ENCODE measurements around the gene DDX42.

The DDX42 gene

DNA sequence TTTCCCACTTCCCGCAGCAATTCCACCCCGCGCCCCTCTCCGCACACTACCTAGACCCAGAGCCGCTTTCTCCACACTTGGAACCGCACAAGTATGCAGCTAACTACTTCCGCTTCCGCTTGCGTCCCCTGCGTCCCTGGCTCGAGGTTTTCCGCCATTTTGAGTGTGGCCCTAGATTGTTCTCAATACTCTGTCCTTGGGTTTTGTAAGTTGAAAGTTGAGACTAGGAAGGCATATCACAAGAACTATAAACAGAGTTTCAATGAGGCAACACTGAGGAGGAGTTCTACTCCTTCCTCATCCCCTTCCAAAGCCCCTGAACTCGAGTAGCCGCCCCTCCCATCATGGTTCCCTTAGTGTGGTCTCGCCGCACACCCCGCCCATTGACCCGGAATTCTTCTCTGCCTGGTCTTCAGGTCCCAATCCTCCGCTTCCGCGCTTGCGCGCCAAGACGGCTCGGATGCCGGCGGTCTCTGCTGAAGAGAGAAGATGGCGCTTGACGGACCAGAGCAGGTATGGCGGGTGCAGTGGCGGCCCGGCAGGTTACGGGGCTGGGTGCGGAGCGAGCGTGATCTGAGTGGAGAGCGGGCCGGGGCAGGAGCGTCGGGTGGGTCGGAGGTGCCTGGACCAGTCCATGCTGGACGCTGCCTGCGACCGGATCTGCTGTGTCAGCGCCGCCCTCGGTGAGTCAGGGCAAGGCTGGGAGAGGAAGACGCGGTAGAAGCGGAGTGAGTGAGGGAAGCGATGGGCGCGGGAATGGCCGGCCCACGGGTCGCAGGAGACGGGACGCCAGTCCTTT is 53.2 kb downstream of the DDX42 start, which contains the start of the genes FTSJ3 and PSMC5:
FTSJ3 (minus strand) TSS at position 662 of the 799 bp plus-strand sequence. CDS start 761 bp downstream, outside the sequence.
PSMC5 (plus strand) TSS at position 430 of the 799 bp plus-strand sequence; CDS start at position 490, 60 bp downstream.
- Histone ChIP-seq H3K9ac (ENCODE audit: low read depth, low read length) (peak within 1 kb of the TSS; percentile 92), H3K4me1 (ENCODE audit: control insufficient read depth, insufficient read depth, low read length) (peaks cover 25% of the 10 kb centered on the region), H3K36me3 (ENCODE audit: insufficient read depth, low read length) (peaks cover 70% of the 10 kb centered on the region), H3K4me3 (ENCODE audit: low read length) (peak within 1 kb of the TSS; percentile 89), H3K4me2 (ENCODE audit: low read length) (peak within 1 kb of the TSS; percentile 89), H3K27me3 (ENCODE audit: control insufficient read depth, insufficient read depth, low read length) (no peaks in the 10 kb centered on the region), H3K9me3 (replicated peaks; ENCODE audit: low read length) (no peaks in the 10 kb centered on the region)

- Histone ChIP-seq H3K9me3 (replicated peaks; ENCODE audit: low read length) (no peaks in the 10 kb centered on the region), H3K4me3 (ENCODE audit: low read length) (peak overlapping the region; percentile 89), H3K4me2 (ENCODE audit: low read length) (peak overlapping the region; percentile 89), H3K36me3 (ENCODE audit: insufficient read depth, low read length) (peaks cover 70% of the 10 kb centered on the region), H3K9ac (ENCODE audit: low read depth, low read length) (peak overlapping the region; percentile 92), H3K27me3 (ENCODE audit: control insufficient read depth, insufficient read depth, low read length) (no peaks in the 10 kb centered on the region), H3K4me1 (ENCODE audit: control insufficient read depth, insufficient read depth, low read length) (peaks cover 25% of the 10 kb centered on the region)
Observed at GRCh38 chr17:63827801-63828221, 53.8 kb downstream of the DDX42 start.

- peaks cover 25% of the 10 kb centered on the region for H3K4me1 ChIP-seq (ENCODE audit: control insufficient read depth, insufficient read depth, low read length)
- H3K36me3 ChIP-seq (ENCODE audit: insufficient read depth, low read length) = peaks cover 73% of the 10 kb centered on the region
- H3K4me2 ChIP-seq (ENCODE audit: low read length) = peak overlapping the region; percentile 89
- no peaks in the 10 kb centered on the region for H3K27me3 ChIP-seq (ENCODE audit: control insufficient read depth, insufficient read depth, low read length)
- H3K9me3 ChIP-seq (replicated peaks; ENCODE audit: low read length) = no peaks in the 10 kb centered on the region
- no peak overlapping the region for H3K9ac ChIP-seq (ENCODE audit: low read depth, low read length)
- peak overlapping the region; percentile 89 for H3K4me3 ChIP-seq (ENCODE audit: low read length)
Observed at GRCh38 chr17:63828936-63829335, 55.0 kb downstream of the DDX42 start.

GRCh38 chr17:63830278-63830677 is 56.3 kb downstream of the DDX42 start:
- Histone ChIP-seq H3K9ac (ENCODE audit: low read depth, low read length) (no peak overlapping the region), H3K4me3 (ENCODE audit: low read length) (no peak overlapping the region), H3K4me1 (ENCODE audit: control insufficient read depth, insufficient read depth, low read length) (peaks cover 24% of the 10 kb centered on the region), H3K36me3 (ENCODE audit: insufficient read depth, low read length) (peaks cover 70% of the 10 kb centered on the region), H3K4me2 (ENCODE audit: low read length) (no peak overlapping the region), H3K9me3 (replicated peaks; ENCODE audit: low read length) (no peaks in the 10 kb centered on the region), H3K27me3 (ENCODE audit: control insufficient read depth, insufficient read depth, low read length) (no peaks in the 10 kb centered on the region)

GRCh38 chr17:63830904-63831491 is 57.0 kb downstream of the DDX42 start:
- no peak overlapping the region for H3K4me2 ChIP-seq (ENCODE audit: low read length)
- no peaks in the 10 kb centered on the region for H3K9me3 ChIP-seq (replicated peaks; ENCODE audit: low read length)
- no peak overlapping the region for H3K4me3 ChIP-seq (ENCODE audit: low read length)
- H3K27me3 ChIP-seq (ENCODE audit: control insufficient read depth, insufficient read depth, low read length) = no peaks in the 10 kb centered on the region
- peaks cover 17% of the 10 kb centered on the region for H3K4me1 ChIP-seq (ENCODE audit: control insufficient read depth, insufficient read depth, low read length)
- H3K9ac ChIP-seq (ENCODE audit: low read depth, low read length) = no peak overlapping the region
- peaks cover 67% of the 10 kb centered on the region for H3K36me3 ChIP-seq (ENCODE audit: insufficient read depth, low read length)

DNA sequence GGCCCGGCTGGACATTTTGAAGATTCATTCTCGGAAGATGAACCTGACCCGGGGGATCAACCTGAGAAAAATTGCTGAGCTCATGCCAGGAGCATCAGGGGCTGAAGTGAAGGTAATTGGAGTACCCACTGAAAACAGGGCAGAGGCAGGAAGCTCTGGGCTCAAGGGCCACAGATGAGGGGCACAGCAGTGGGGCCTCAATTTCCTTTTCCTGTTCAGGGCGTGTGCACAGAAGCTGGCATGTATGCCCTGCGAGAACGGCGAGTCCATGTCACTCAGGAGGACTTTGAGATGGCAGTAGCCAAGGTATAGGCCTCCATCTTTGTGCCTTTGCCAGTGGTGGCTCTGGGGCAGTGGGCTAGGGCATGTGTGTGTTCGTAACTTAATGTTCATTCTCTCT is 57.5 kb downstream of the DDX42 start:
- no peaks in the 10 kb centered on the region for H3K27me3 ChIP-seq (ENCODE audit: control insufficient read depth, insufficient read depth, low read length)
- no peak overlapping the region for H3K4me2 ChIP-seq (ENCODE audit: low read length)
- no peaks in the 10 kb centered on the region for H3K9me3 ChIP-seq (replicated peaks; ENCODE audit: low read length)
- H3K4me1 ChIP-seq (ENCODE audit: control insufficient read depth, insufficient read depth, low read length) = peaks cover 14% of the 10 kb centered on the region
- no peak overlapping the region for H3K4me3 ChIP-seq (ENCODE audit: low read length)
- H3K36me3 ChIP-seq (ENCODE audit: insufficient read depth, low read length) = peaks cover 69% of the 10 kb centered on the region
- no peak overlapping the region for H3K9ac ChIP-seq (ENCODE audit: low read depth, low read length)

DNA sequence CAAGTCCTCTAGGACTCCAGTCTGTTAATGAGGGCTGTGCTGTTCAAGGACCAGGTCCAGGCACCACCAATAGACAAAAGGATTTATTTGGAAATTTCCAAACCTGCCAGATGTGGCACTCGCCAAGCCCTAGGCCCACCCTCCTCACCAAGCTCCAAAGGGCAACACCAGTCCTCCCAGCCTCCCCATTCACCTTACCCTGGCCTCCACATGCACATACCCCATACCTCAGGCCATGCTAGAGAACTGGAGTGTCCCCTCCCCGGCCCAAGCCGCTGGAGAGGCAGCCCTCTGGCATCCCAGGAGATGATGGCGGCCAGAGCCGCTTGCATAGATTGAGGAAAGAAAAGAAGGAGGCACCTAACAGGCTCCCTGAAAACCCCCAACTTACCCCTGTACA is 58.0 kb downstream of the DDX42 start:
- Histone ChIP-seq H3K4me2 (ENCODE audit: low read length) (no peak overlapping the region), H3K27me3 (ENCODE audit: control insufficient read depth, insufficient read depth, low read length) (no peaks in the 10 kb centered on the region), H3K9ac (ENCODE audit: low read depth, low read length) (no peak overlapping the region), H3K36me3 (ENCODE audit: insufficient read depth, low read length) (peaks cover 74% of the 10 kb centered on the region), H3K4me1 (ENCODE audit: control insufficient read depth, insufficient read depth, low read length) (peaks cover 14% of the 10 kb centered on the region), H3K9me3 (replicated peaks; ENCODE audit: low read length) (no peaks in the 10 kb centered on the region), H3K4me3 (ENCODE audit: low read length) (no peak overlapping the region)

DNA sequence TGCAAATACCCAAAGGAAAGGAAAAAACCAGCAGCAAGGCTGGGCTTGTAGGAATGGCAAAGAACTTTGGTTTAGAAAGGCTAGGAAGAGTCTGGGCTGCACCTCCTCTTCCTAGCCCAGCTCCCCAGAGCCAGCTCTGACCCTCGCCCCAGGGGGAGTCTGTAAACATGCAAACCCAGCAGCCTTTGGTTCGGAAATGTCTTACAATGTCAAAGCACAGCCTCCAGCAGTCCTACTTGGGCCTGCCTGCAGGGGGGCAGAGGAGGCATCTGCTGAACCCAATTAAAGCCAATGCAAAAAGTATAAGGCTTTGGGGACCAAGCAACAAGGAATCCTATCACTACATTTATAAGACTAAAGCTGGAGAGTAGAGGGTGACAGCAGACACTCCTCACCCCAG is 58.5 kb downstream of the DDX42 start:
- peaks cover 14% of the 10 kb centered on the region for H3K4me1 ChIP-seq (ENCODE audit: control insufficient read depth, insufficient read depth, low read length)
- no peak overlapping the region for H3K9ac ChIP-seq (ENCODE audit: low read depth, low read length)
- H3K27me3 ChIP-seq (ENCODE audit: control insufficient read depth, insufficient read depth, low read length) = no peaks in the 10 kb centered on the region
- H3K36me3 ChIP-seq (ENCODE audit: insufficient read depth, low read length) = peaks cover 74% of the 10 kb centered on the region
- H3K4me3 ChIP-seq (ENCODE audit: low read length) = no peak overlapping the region
- no peak overlapping the region for H3K4me2 ChIP-seq (ENCODE audit: low read length)
- H3K9me3 ChIP-seq (replicated peaks; ENCODE audit: low read length) = no peaks in the 10 kb centered on the region

DNA sequence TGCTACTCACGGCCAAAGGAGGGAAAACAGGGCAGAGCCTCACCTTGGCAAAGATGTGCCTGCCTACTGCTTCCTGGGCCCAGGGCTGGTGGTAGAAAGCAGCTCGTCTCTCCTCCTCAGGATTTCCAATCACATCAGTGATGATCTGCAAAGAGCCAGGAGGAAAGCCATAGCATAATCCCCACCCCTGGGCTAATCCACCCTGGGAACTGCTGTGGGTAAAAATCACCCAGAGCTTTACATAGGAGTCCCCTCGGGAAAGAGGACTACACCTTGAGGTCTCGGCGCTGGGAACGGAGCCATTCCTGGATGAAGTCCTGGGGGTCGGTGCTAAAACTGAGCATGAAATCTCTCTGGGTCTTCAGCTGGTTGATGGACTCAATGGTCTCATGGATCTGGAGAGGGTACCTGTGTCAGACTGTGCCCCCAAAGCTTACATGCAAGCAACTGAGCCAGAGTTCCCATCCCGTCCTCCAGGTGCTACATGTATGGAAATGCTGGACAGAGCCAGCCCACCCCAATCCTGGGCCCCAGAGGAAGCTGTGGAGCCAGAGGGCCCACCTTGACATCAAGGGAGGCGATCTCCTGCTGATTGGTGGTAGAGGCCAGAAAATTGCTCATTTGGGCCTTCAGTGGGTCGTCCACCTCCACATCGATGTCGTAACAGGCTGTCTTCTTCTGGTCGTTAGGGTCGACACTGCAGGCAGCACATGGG is 59.2 kb downstream of the DDX42 start:
- Histone ChIP-seq H3K27me3 (ENCODE audit: control insufficient read depth, insufficient read depth, low read length) (no peaks in the 10 kb centered on the region), H3K4me2 (ENCODE audit: low read length) (no peak overlapping the region), H3K4me3 (ENCODE audit: low read length) (no peak overlapping the region), H3K9ac (ENCODE audit: low read depth, low read length) (no peak overlapping the region), H3K4me1 (ENCODE audit: control insufficient read depth, insufficient read depth, low read length) (peaks cover 18% of the 10 kb centered on the region), H3K9me3 (replicated peaks; ENCODE audit: low read length) (no peaks in the 10 kb centered on the region), H3K36me3 (ENCODE audit: insufficient read depth, low read length) (peaks cover 74% of the 10 kb centered on the region)

- no peaks in the 10 kb centered on the region for H3K27me3 ChIP-seq (ENCODE audit: control insufficient read depth, insufficient read depth, low read length)
- H3K9ac ChIP-seq (ENCODE audit: low read depth, low read length) = no peak overlapping the region
- peaks cover 72% of the 10 kb centered on the region for H3K36me3 ChIP-seq (ENCODE audit: insufficient read depth, low read length)
- no peak overlapping the region for H3K4me2 ChIP-seq (ENCODE audit: low read length)
- peaks cover 18% of the 10 kb centered on the region for H3K4me1 ChIP-seq (ENCODE audit: control insufficient read depth, insufficient read depth, low read length)
- no peaks in the 10 kb centered on the region for H3K9me3 ChIP-seq (replicated peaks; ENCODE audit: low read length)
- no peak overlapping the region for H3K4me3 ChIP-seq (ENCODE audit: low read length)
Observed at GRCh38 chr17:63833741-63834373, 59.9 kb downstream of the DDX42 start.

All from skeletal muscle satellite cell (primary cell).